CD8-positive, alpha-beta memory T cell (primary cell): ENCODE data around the gene PRR35. TPM values are rescaled to one million over a fixed set of nuclear protein-coding genes. Genes with fewer than 3 reads are reported as not detected.

Experiments
- CTCF ChIA-PET: fragments of 350-600 bp; sonication (Branson Sonifier 250); formaldehyde crosslinking; loops from one replicate; lab custom pipeline; 2021; ENCODE audit warnings: antibody characterized with exemption; lab: Charles Lee
- POLR2A ChIA-PET: fragments of 350-600 bp; sonication (Branson Sonifier 250); formaldehyde crosslinking; loops from one replicate; lab custom pipeline; 2021; ENCODE audit warnings: antibody characterized with exemption; lab: Charles Lee
- DNase-seq, 5 donors: peaks; one replicate each; pipeline versions ENCODE4 v3.0.0 to v3.0.0-alpha.2; 2020 to 2022; ENCODE audit warnings: mixed read lengths in 1 of 5
- H3K27ac ChIP-seq: one replicate; pipeline ENCODE4 v1.7.0; 2013; ENCODE audit warnings: low read depth, mild to moderate bottlenecking, low read length, moderate library complexity
- H3K27me3 ChIP-seq: 2 replicates; pipeline ENCODE4 v1.7.0; 2013; ENCODE audit warnings: low read length, mild to moderate bottlenecking; ENCODE audit not compliant: insufficient read depth, poor library complexity, severe bottlenecking
- H3K36me3 ChIP-seq: 2 replicates; pipeline ENCODE4 v1.7.0; 2013; ENCODE audit warnings: mild to moderate bottlenecking, low read length, moderate library complexity; ENCODE audit not compliant: insufficient read depth
- H3K4me1 ChIP-seq: 2 replicates; pipeline ENCODE4 v1.7.0; 2013; ENCODE audit warnings: mild to moderate bottlenecking, low read length, moderate library complexity; ENCODE audit not compliant: insufficient read depth
- H3K4me3 ChIP-seq: 2 replicates; pipeline ENCODE4 v1.7.0; 2013; ENCODE audit warnings: mild to moderate bottlenecking, low read length
- H3K9me3 ChIP-seq: 2 replicates; pipeline ENCODE4 v1.7.0; 2013; ENCODE audit warnings: mild to moderate bottlenecking, low read length
- H3K27ac Mint-ChIP-seq, 8 donors: one replicate each; pipeline ENCODE4 v1.8.0; 2020 to 2021; ENCODE audit warnings: mixed read lengths in 8 of 8, mild to moderate bottlenecking in 6 of 8, inconsistent platforms in 3 of 8, moderate library complexity in 3 of 8
- H3K27me3 Mint-ChIP-seq, 2 donors: one replicate each; pipeline ENCODE4 v1.8.0; 2020 to 2021; ENCODE audit warnings: mixed read lengths in 2 of 2, mild to moderate bottlenecking in 1 of 2, moderate library complexity in 1 of 2
- H3K36me3 Mint-ChIP-seq, 3 donors: one replicate each; pipeline ENCODE4 v1.8.0; 2020 to 2021; ENCODE audit warnings: mixed read lengths in 3 of 3, inconsistent platforms in 1 of 3, mild to moderate bottlenecking in 1 of 3
- H3K4me1 Mint-ChIP-seq, 3 donors: one replicate each; pipeline ENCODE4 v1.8.0; 2020 to 2021; ENCODE audit warnings: mixed read lengths in 3 of 3, inconsistent platforms in 1 of 3, mild to moderate bottlenecking in 1 of 3
- H3K4me3 Mint-ChIP-seq, 7 donors: one replicate each; pipeline ENCODE4 v1.8.0; 2020 to 2021; ENCODE audit warnings: mixed read lengths in 7 of 7, mild to moderate bottlenecking in 6 of 7, moderate library complexity in 4 of 7, inconsistent platforms in 2 of 7
- H3K9me3 Mint-ChIP-seq, 5 donors: one replicate each; pipeline ENCODE4 v1.8.0; 2020 to 2022; ENCODE audit warnings: mixed read lengths in 5 of 5, mild to moderate bottlenecking in 3 of 5, moderate library complexity in 2 of 5, inconsistent platforms in 1 of 5
- polyA plus RNA-seq: library from polyadenylated mRNA; unstranded; fragments of 300-500 nt; fragmentation: Illumina TruSeq; gene quantifications from one replicate; pipeline ENCODE4 v1.2.3, GENCODE V29; 2021
- total RNA-seq, 2 experiments: library from RNA; stranded (reverse); gene quantifications; one replicate each; pipeline ENCODE4 v1.2.3, GENCODE V29; 2021

Gene PRR35
- total and polyA plus RNA-seq, 3 experiments from 2014 or later, result not detected

DNA sequence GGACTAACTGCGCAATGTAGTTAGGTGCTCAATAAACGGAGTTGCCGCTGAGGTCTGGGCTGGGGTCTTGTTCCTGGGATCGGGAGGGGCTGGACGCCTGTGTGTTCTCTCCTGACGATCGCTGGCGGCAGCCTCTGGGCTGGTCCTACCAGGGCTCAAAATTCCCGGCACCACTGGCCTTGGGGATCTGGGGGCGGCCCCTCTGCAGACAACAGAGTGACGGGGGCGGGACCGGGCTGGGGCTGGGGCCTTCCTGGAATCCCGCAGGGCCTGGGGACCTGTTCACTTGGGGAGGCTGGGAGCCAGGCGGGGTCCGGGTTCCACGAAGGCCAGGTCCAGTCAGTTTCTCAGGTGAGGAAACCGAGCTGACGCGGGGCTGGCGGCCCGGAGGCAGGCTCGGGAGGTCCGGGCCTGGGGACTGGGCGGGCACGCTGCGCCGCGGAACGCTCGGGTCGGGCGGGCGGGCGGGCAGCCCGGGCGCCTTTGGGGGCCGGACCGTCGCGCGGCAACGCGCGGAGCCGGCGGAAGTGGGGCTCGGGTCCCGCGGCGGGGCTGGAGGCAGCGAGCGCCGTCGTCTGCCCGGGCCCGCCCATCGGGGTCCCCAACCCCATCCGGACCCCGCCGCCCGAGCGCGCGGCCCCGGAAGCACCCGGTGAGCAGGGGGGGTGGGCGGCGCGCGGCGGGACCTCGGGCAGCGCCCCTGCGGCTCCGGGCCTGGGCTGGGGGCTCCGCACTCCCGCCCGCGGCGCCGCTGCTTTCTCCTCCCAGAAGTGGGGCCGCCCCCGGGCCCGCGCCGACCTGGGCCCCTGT is 9.5 kb downstream of the PRR35 start, which contains the start of gene PIGQ:
PIGQ (plus strand) TSS at position 524 of the 810 bp plus-strand sequence. CDS start 4,107 bp downstream, outside the sequence.
- peak within 1 kb of the TSS; percentile 72 for H3K4me3 ChIP-seq
- ChIA-PET CTCF (no interaction called here), POLR2A (interaction anchor here (1.0 kb wide), 1 partner anchor 19 kb away, joined by 3 read pairs; no protein-coding TSS in a partner anchor)

DNA sequence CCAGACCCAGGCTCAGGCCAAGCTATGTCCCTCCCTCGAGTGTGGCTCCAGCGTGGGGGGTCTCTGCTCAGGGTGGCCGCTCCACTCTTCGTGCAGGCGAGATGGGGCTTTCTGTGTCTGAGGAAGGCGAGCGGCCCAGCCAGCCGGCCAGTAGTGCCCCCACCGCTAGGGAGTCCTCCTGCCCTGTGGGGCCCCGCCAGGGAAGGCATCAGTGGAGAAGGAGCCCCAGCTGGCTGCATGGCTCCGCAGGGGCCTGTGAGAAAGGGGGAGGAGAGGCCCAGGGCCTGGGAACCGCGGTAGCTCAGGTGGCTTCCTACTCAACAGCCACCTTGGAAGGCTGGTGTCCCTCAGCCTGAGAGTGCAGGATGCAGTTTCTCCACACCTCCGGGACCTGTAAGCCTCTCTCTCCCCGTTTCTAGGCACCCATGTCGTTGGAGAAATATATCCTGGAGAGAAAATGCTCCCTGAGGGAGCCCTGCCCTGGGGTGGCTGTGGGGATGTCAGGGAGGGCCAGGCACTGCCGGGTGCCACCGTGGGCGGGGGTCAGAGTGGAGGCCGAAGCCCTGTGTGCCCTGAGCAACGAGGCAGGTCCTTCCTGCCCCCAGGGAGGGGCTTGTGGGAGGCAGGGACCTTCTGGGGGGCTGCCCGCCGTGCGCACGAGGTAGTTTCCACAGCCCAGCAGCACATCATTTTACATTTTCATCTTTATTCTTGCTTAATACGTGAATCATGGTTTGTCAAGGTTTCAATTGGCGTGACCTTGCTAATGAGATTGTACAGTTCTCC is 12.9 kb downstream of the PRR35 start:
- Histone ChIP-seq H3K9me3 (no peaks in the 10 kb centered on the region), H3K36me3 (no peaks in the 10 kb centered on the region), H3K27me3 (no peaks in the 10 kb centered on the region), H3K4me3 (no peak overlapping the region), H3K4me1 (peaks cover 21% of the 10 kb centered on the region), H3K27ac (no peak overlapping the region)
- ChIA-PET CTCF (no interaction called here), POLR2A (no interaction called here)
- no peak overlapping the region for H3K4me3 Mint-ChIP-seq
- peaks cover 0 to 4% (median 0%) of the 10 kb centered on the region in 5 donors for H3K9me3 Mint-ChIP-seq
- DNase-seq, result no peak
- H3K36me3 Mint-ChIP-seq, result peaks cover 0 to 11% (median 0%) of the 10 kb centered on the region in 3 donors
- peaks cover 22 to 28% (median 27%) of the 10 kb centered on the region in 3 donors for H3K4me1 Mint-ChIP-seq
- no peaks in the 10 kb centered on the region for H3K27me3 Mint-ChIP-seq
- H3K27ac Mint-ChIP-seq, result no peak overlapping the region

More for the DNA sequence above, 9.5 kb downstream of the PRR35 start, which contains the start of gene PIGQ:
- peaks cover 0 to 2% of the 10 kb centered on the region in 2 donors for H3K27me3 Mint-ChIP-seq
- peak within 1 kb of the TSS; percentile 82 to 92 (median 86) for H3K4me3 Mint-ChIP-seq
- no peaks in the 10 kb centered on the region for H3K9me3 ChIP-seq
- peaks cover 41% of the 10 kb centered on the region for H3K4me1 ChIP-seq
- H3K27me3 ChIP-seq, result no peaks in the 10 kb centered on the region
- H3K4me1 Mint-ChIP-seq, result peaks cover 30 to 37% (median 36%) of the 10 kb centered on the region in 3 donors
- peak within 1 kb of the TSS; percentile 76 for H3K27ac ChIP-seq
- H3K36me3 Mint-ChIP-seq, result peaks cover 0 to 6% (median 0%) of the 10 kb centered on the region in 3 donors
- DNase-seq, result peak; percentile 52 to 76 (median 68)
- H3K27ac Mint-ChIP-seq, result peak within 1 kb of the TSS; percentile 81 to 96 (median 94)
- H3K9me3 Mint-ChIP-seq, result peaks cover 0 to 4% (median 0%) of the 10 kb centered on the region in 5 donors
- H3K36me3 ChIP-seq, result no peaks in the 10 kb centered on the region

DNA sequence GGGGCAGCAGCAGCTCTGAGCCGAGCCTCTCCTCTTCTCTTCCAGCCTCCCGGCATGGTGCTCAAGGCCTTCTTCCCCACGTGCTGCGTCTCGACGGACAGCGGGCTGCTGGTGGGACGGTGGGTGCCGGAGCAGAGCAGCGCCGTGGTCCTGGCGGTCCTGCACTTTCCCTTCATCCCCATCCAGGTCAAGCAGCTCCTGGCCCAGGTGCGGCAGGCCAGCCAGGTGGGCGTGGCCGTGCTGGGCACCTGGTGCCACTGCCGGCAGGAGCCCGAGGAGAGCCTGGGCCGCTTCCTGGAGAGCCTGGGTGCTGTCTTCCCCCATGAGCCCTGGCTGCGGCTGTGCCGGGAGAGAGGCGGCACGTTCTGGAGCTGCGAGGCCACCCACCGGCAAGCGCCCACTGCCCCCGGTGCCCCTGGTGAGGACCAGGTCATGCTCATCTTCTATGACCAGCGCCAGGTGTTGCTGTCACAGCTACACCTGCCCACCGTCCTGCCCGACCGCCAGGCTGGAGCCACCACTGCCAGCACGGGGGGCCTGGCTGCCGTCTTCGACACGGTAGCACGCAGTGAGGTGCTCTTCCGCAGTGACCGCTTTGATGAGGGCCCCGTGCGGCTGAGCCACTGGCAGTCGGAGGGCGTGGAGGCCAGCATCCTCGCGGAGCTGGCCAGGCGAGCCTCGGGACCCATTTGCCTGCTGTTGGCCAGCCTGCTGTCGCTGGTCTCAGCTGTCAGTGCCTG is 14.0 kb downstream of the PRR35 start:
- Histone ChIP-seq H3K4me3 (no peak overlapping the region), H3K27me3 (no peaks in the 10 kb centered on the region), H3K27ac (no peak overlapping the region), H3K36me3 (no peaks in the 10 kb centered on the region), H3K4me1 (peaks cover 10% of the 10 kb centered on the region), H3K9me3 (no peaks in the 10 kb centered on the region)
- Mint-ChIP-seq H3K36me3 (peaks cover 0 to 11% (median 0%) of the 10 kb centered on the region in 3 donors), H3K9me3 (peaks cover 0 to 4% (median 0%) of the 10 kb centered on the region in 5 donors), H3K27me3 (no peaks in the 10 kb centered on the region), H3K27ac (no peak overlapping the region), H3K4me3 (no peak overlapping the region), H3K4me1 (peaks cover 18 to 27% (median 24%) of the 10 kb centered on the region in 3 donors)
- no peak for DNase-seq
- CTCF ChIA-PET, result no interaction called here
- POLR2A ChIA-PET, result no interaction called here

DNA sequence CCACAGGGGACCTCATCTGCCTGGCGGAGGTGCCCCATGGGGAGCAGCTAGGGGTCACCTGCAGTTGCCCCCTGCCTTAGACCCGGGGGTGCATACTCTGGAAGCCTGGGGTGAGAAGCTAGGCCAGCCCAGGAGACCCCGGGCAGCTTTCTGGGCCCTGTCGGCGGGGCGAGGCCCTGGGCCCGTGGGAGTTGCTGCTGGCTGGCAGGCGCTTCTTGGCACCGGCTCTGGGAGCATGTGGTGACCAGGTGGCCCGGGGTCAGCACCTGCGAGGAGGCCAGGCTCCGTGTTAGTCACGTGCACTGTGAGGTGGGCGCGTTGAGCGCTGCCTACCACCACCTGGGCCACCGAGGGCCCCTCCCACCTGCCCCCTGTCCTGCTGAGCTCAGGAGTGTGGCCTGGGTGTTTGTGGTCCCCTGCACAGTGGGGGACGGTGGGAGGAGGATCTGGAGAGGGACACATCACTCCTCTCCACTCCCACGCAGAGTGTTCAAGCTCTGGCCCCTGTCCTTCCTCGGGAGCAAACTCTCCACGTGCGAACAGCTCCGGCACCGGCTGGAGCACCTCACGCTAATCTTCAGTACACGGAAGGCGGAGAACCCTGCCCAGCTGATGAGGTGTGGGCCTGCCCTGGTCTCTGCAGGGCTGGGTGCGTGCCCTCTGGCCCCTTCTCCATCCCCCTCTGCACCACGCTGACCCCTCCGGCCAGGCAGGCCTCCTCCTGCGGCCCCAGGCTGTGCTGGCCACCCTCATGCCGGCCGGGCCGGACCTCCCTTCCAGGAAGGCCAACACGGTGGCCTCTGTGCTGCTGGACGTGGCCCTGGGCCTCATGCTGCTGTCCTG is 15.4 kb downstream of the PRR35 start:
- POLR2A ChIA-PET, result no interaction called here
- no peaks in the 10 kb centered on the region for H3K27me3 Mint-ChIP-seq
- no peaks in the 10 kb centered on the region for H3K27me3 ChIP-seq
- no peak overlapping the region for H3K27ac Mint-ChIP-seq
- H3K4me1 Mint-ChIP-seq, result peaks cover 14 to 20% (median 15%) of the 10 kb centered on the region in 3 donors
- peaks cover 6% of the 10 kb centered on the region for H3K4me1 ChIP-seq
- no peak for DNase-seq
- no peak overlapping the region for H3K4me3 Mint-ChIP-seq
- CTCF ChIA-PET, result no interaction called here
- H3K36me3 ChIP-seq, result no peaks in the 10 kb centered on the region
- H3K27ac ChIP-seq, result no peak overlapping the region
- H3K4me3 ChIP-seq, result no peak overlapping the region
- H3K36me3 Mint-ChIP-seq, result peaks cover 0 to 10% (median 0%) of the 10 kb centered on the region in 3 donors
- peaks cover 0 to 4% (median 0%) of the 10 kb centered on the region in 5 donors for H3K9me3 Mint-ChIP-seq
- no peaks in the 10 kb centered on the region for H3K9me3 ChIP-seq

DNA sequence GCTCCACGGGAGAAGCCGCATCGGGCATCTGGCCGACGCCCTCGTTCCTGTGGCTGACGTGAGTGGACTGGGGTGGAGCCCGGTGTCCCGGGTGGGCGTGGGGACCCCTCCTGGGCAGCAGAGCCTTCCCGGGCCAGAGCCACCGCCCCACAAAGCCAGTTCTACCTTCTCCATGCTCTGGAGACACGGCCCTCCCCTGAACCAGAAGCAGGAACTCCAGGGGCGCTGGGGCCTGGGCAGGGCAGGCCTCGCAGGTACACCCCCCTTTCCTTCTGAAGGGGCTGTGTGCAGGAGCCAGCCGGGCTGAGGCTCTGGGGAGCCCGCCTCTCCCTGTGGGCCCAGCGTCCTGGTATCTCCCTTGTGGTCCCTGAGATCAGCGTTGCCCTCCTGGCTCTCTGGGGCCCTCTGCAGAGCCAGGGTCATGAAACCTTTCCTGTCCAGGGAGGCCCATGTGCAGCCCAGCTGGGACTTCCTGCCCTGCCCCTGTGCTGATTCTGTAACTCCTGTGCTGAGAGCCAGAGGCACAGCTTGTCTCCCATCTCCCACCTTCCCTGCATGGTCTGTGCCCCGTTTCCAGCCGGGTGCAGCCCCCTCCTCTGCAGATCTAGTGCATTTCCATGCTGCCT is 16.1 kb downstream of the PRR35 start:
- no peaks in the 10 kb centered on the region for H3K27me3 ChIP-seq
- no peak overlapping the region for H3K4me3 ChIP-seq
- H3K4me1 ChIP-seq, result no peaks in the 10 kb centered on the region
- H3K27ac Mint-ChIP-seq, result no peak overlapping the region
- DNase-seq, result no peak
- H3K36me3 ChIP-seq, result no peaks in the 10 kb centered on the region
- no peaks in the 10 kb centered on the region for H3K9me3 Mint-ChIP-seq
- H3K4me1 Mint-ChIP-seq, result peaks cover 7 to 12% (median 8%) of the 10 kb centered on the region in 3 donors
- CTCF ChIA-PET, result no interaction called here
- no peaks in the 10 kb centered on the region for H3K27me3 Mint-ChIP-seq
- H3K27ac ChIP-seq, result no peak overlapping the region
- peaks cover 0 to 10% (median 0%) of the 10 kb centered on the region in 3 donors for H3K36me3 Mint-ChIP-seq
- H3K4me3 Mint-ChIP-seq, result no peak overlapping the region
- no peaks in the 10 kb centered on the region for H3K9me3 ChIP-seq
- POLR2A ChIA-PET, result no interaction called here

DNA sequence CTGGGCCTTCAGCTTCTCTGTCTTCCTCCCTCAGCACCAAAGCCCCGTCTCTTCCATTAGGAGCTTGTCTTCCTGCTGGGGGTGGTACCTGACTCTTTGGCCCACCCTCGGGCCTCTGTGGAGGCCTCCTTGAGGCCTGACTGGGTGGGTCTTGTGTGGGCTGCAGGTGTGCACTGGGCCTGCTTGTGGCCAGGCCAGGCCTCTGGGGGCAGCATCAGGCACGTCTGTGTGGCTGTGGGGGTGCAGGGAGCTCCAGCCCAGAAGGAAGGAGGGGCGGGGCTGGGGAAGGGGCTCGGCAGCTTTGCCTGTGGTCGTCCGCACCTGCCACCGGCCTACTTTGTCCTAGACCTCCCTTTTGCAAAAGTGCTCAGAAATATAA is 16.6 kb downstream of the PRR35 start:
- H3K27ac Mint-ChIP-seq, result no peak overlapping the region
- H3K27me3 Mint-ChIP-seq, result no peaks in the 10 kb centered on the region
- peaks cover 2 to 7% (median 3%) of the 10 kb centered on the region in 3 donors for H3K4me1 Mint-ChIP-seq
- Histone ChIP-seq H3K36me3 (no peaks in the 10 kb centered on the region), H3K4me1 (no peaks in the 10 kb centered on the region), H3K27ac (no peak overlapping the region), H3K4me3 (no peak overlapping the region), H3K27me3 (no peaks in the 10 kb centered on the region), H3K9me3 (no peaks in the 10 kb centered on the region)
- H3K4me3 Mint-ChIP-seq, result no peak overlapping the region
- H3K9me3 Mint-ChIP-seq, result no peaks in the 10 kb centered on the region
- ChIA-PET POLR2A (no interaction called here), CTCF (interaction anchor here (0.7 kb wide), 1 partner anchor 9 kb away, joined by 4 read pairs; no protein-coding TSS in a partner anchor)
- no peak for DNase-seq
- H3K36me3 Mint-ChIP-seq, result peaks cover 0 to 9% (median 0%) of the 10 kb centered on the region in 3 donors

DNA sequence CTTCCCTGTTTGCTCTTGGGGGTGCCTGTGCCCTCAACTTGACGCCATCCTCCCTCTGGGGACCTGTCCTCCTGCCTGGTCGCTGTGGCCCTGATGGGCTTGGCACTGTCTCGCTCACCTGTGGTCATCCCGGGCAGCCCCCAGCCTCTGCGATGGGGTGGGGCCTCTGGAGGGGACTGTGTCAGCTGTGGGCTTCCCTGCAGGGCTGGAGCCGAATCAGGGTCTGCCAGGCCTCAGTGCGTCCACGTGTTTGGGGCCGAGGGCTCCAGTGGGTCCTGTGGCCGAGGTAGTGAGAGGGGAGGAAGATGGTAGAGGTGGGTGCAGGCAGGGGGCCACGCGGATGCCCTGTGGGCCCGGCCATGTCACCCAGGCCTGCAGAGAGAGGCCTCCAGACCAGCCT is 17.6 kb downstream of the PRR35 start:
- no peaks in the 10 kb centered on the region for H3K27me3 ChIP-seq
- Mint-ChIP-seq H3K4me1 (peaks cover 0 to 4% (median 0%) of the 10 kb centered on the region in 3 donors), H3K9me3 (no peaks in the 10 kb centered on the region), H3K27ac (no peak overlapping the region), H3K36me3 (peaks cover 0 to 7% (median 0%) of the 10 kb centered on the region in 3 donors), H3K4me3 (peak overlapping the region in 1 of 7 donors; percentile 45), H3K27me3 (no peaks in the 10 kb centered on the region)
- H3K4me1 ChIP-seq, result no peaks in the 10 kb centered on the region
- CTCF ChIA-PET, result no interaction called here
- no peak for DNase-seq
- no peak overlapping the region for H3K4me3 ChIP-seq
- no peaks in the 10 kb centered on the region for H3K36me3 ChIP-seq
- H3K27ac ChIP-seq, result no peak overlapping the region
- POLR2A ChIA-PET, result no interaction called here
- H3K9me3 ChIP-seq, result no peaks in the 10 kb centered on the region
